HCT116 (cell line): ENCODE measurements around the gene PHLDA1. TPM values are rescaled to one million over a fixed set of nuclear protein-coding genes. Genes with fewer than 3 reads are reported as not detected.
A peak's percentile ranks its signal among the peaks of the same experiment; 100 is the strongest.

Experiments used
- ATAC-seq: fragments of 200-7000 bp; cut with Tn5 transposase; 2 replicates; pipeline ENCODE4 v1.9.1; 2020; ENCODE audit warnings: mild to moderate bottlenecking, moderate library complexity
- BruUV-seq: library from RNA; stranded (reverse); fragments of 400-500 nt; replicated peaks from 2 replicates; lab custom pipeline; 2021; lab: Mats Ljungman, UMichigan
- CTCF ChIA-PET: fragments of 300-600 bp; sonication (Branson Sonifier 250); formaldehyde crosslinking; loops from one replicate; lab custom pipeline; 2021; ENCODE audit warnings: antibody characterized with exemption; lab: Charles Lee
- POLR2A ChIA-PET: fragments of 300-600, 350-600 bp; sonication (Branson Sonifier 250); formaldehyde crosslinking; loops from one replicate; lab custom pipeline; 2021; ENCODE audit warnings: antibody characterized with exemption; lab: Charles Lee
- RAD21 ChIA-PET, 2 experiments: fragments of 300-600 bp; sonication (Branson Sonifier 250); formaldehyde crosslinking; loops; one replicate each; lab custom pipeline; 2023; ENCODE audit warnings: low total read pairs in 2 of 2; ENCODE audit not compliant: uncharacterized antibody in 2 of 2, unreplicated experiment in 2 of 2, low non-redundant PET in 1 of 2; lab: Charles Lee
- DNase-seq: peaks from one replicate; pipeline ENCODE4 v3.0.0-alpha.2; 2010; ENCODE audit warnings: low read depth, low spot score
- H2AFZ ChIP-seq: fragments of 200-600 bp; shearing (Covaris generic), sonication (generic); 2 replicates; pipeline ENCODE4 v1.6.1; 2017; ENCODE audit warnings: low read depth, mixed run types, mixed read lengths, antibody characterized with exemption, low read length; ENCODE audit not compliant: poor library complexity, severe bottlenecking
- H3K27ac ChIP-seq: 2 replicates; pipeline ENCODE4 v1.5.1; 2012; ENCODE audit warnings: low read depth, low read length
- H3K27me3 ChIP-seq: fragments of 200-600 bp; sonication (generic); 2 replicates; pipeline ENCODE4 v1.6.1; 2016; ENCODE audit warnings: mixed run types, low read length, mixed read lengths; ENCODE audit not compliant: insufficient read depth
- H3K36me3 ChIP-seq, 2 experiments: fragments of 200-500 bp in 1 of 2; fragments of 200-600 bp in 1 of 2; sonication (Bioruptor generic) in 1 of 2; sonication (generic) in 1 of 2; 2 replicates each; pipeline versions ENCODE4 v1.5.1 to v1.6.1; 2014 to 2016; ENCODE audit warnings: low read length in 2 of 2, inconsistent platforms in 1 of 2, mixed read lengths in 1 of 2, mixed run types in 1 of 2; ENCODE audit not compliant: insufficient read depth in 2 of 2, control insufficient read depth in 1 of 2
- H3K4me1 ChIP-seq, 2 experiments: fragments of 200-600 bp in 1 of 2; sonication (generic) in 1 of 2; 2 replicates each; pipeline versions ENCODE4 v1.5.1 to v1.6.1; 2012 to 2017; ENCODE audit warnings: low read length in 2 of 2, inconsistent platforms in 1 of 2, mild to moderate bottlenecking in 1 of 2, mixed read lengths in 1 of 2, mixed run types in 1 of 2, moderate library complexity in 1 of 2; ENCODE audit not compliant: insufficient read depth in 2 of 2, control insufficient read depth in 1 of 2
- H3K4me2 ChIP-seq: fragments of 200-600 bp; sonication (generic); 2 replicates; pipeline ENCODE4 v1.6.1; 2017; ENCODE audit warnings: mixed run types, low read length, mixed read lengths
- H3K4me3 ChIP-seq, 2 experiments: fragments of 200-600 bp in 1 of 2; sonication (generic) in 1 of 2; replicated peaks in 1 of 2; 2 replicates each; pipeline ENCODE4 v1.5.1; 2011 to 2016; ENCODE audit warnings: low read length in 2 of 2, control low read depth in 1 of 2, low read depth in 1 of 2, mild to moderate bottlenecking in 1 of 2, mixed read lengths in 1 of 2, mixed run types in 1 of 2
- H3K79me2 ChIP-seq: fragments of 200-600 bp; sonication (generic); 2 replicates; pipeline ENCODE4 v1.6.1; 2017; ENCODE audit warnings: mild to moderate bottlenecking, mixed run types, low read length, moderate library complexity, mixed read lengths; ENCODE audit not compliant: insufficient read depth
- H3K9ac ChIP-seq: fragments of 200-600 bp; sonication (generic); 2 replicates; pipeline ENCODE4 v1.6.1; 2016; ENCODE audit warnings: low read length, mixed read lengths
- H3K9me2 ChIP-seq: fragments of 200-600 bp; sonication (generic), shearing (Covaris generic); 2 replicates; pipeline ENCODE4 v1.6.1; 2017; ENCODE audit warnings: mixed run types, mild to moderate bottlenecking, moderate library complexity; ENCODE audit not compliant: insufficient read depth
- H3K9me3 ChIP-seq, 2 experiments: fragments of 200-500 bp in 1 of 2; fragments of 200-600 bp in 1 of 2; sonication (Bioruptor generic) in 1 of 2; sonication (generic) in 1 of 2; 2 replicates each; pipeline ENCODE4 v1.6.1; 2014 to 2017; ENCODE audit warnings: low read length in 2 of 2, mixed read lengths in 2 of 2, inconsistent platforms in 1 of 2, low read depth in 1 of 2, mild to moderate bottlenecking in 1 of 2, mixed run types in 1 of 2, moderate library complexity in 1 of 2; ENCODE audit not compliant: control insufficient read depth in 1 of 2, insufficient read depth in 1 of 2
- H4K20me1 ChIP-seq: fragments of 200-600 bp; sonication (generic), shearing (Covaris generic); 2 replicates; pipeline ENCODE4 v1.6.1; 2017; ENCODE audit warnings: mixed run types, mild to moderate bottlenecking, moderate library complexity; ENCODE audit not compliant: insufficient read depth
- ATF3 ChIP-seq: IDR thresholded peaks from 2 replicates; pipeline ENCODE4 v1.6.1; 2012
- CBX3 ChIP-seq: IDR thresholded peaks from 2 replicates; pipeline ENCODE4 v1.6.1; 2012; ENCODE audit warnings: low read depth
- CEBPB ChIP-seq: IDR thresholded peaks from 2 replicates; pipeline ENCODE4 v1.6.1; 2012; ENCODE audit warnings: low read depth
- CTCF ChIP-seq, 3 experiments: fragments of 200-600 bp in 1 of 3; sonication (generic) in 1 of 3; IDR thresholded peaks in 2 of 3; conservative IDR thresholded peaks in 1 of 3; 2 replicates each; pipeline ENCODE4 v1.5.1; 2012 to 2017; ENCODE audit warnings: low read depth in 2 of 3, low read length in 2 of 3, antibody characterized with exemption in 1 of 3, borderline replicate concordance in 1 of 3, control low read depth in 1 of 3, mild to moderate bottlenecking in 1 of 3, mixed read lengths in 1 of 3, mixed run types in 1 of 3, moderate library complexity in 1 of 3; ENCODE audit not compliant: insufficient read depth in 1 of 3
- EGR1 ChIP-seq: IDR thresholded peaks from 2 replicates; pipeline ENCODE4 v1.6.1; 2012; ENCODE audit warnings: low read depth
- ELF1 ChIP-seq: IDR thresholded peaks from 2 replicates; pipeline ENCODE4 v1.6.1; 2012; ENCODE audit warnings: low read depth, borderline replicate concordance
- EZH2 ChIP-seq: fragments of 200-600 bp; sonication (generic); IDR thresholded peaks from 2 replicates; pipeline ENCODE4 v1.6.1; 2017; ENCODE audit warnings: antibody characterized with exemption, mixed run types
- FOSL1 ChIP-seq: IDR thresholded peaks from 2 replicates; pipeline ENCODE4 v1.6.1; 2012; ENCODE audit warnings: low read depth
- MAX ChIP-seq: IDR thresholded peaks from 2 replicates; pipeline ENCODE4 v1.6.1; 2012
- POLR2AphosphoS5 ChIP-seq: IDR thresholded peaks from 2 replicates; pipeline ENCODE4 v1.6.1; 2011; ENCODE audit warnings: mild to moderate bottlenecking, low read depth, low read length, moderate library complexity
- SIN3A ChIP-seq: IDR thresholded peaks from 2 replicates; pipeline ENCODE4 v1.6.1; 2012; ENCODE audit warnings: low read depth
- SRF ChIP-seq: IDR thresholded peaks from 2 replicates; pipeline ENCODE4 v1.6.1; 2012; ENCODE audit warnings: low read depth
- TCF7L2 ChIP-seq: IDR thresholded peaks from 2 replicates; pipeline ENCODE4 v1.7.0; 2011; ENCODE audit warnings: borderline replicate concordance, inconsistent platforms; ENCODE audit not compliant: insufficient read depth, insufficient read length; ENCODE audit errors: extremely low read depth
- YY1 ChIP-seq: IDR thresholded peaks from 2 replicates; pipeline ENCODE4 v1.6.1; 2011; ENCODE audit warnings: low read length, low read depth, moderate library complexity, mild to moderate bottlenecking; ENCODE audit not compliant: insufficient replicate concordance; ENCODE audit errors: extremely low read depth
- ZBTB33 ChIP-seq: IDR thresholded peaks from 2 replicates; pipeline ENCODE4 v1.6.1; 2011; ENCODE audit warnings: mild to moderate bottlenecking, low read length, moderate library complexity; ENCODE audit not compliant: insufficient replicate concordance; ENCODE audit errors: extremely low read depth
- ZFX ChIP-seq: fragments of 450-650 bp; IDR thresholded peaks from 2 replicates; pipeline ENCODE4 v1.6.1; 2017
- intact Hi-C: fragments of 100-400 bp; cut with micrococcal nuclease; formaldehyde crosslinking; loops from 2 replicates; pipeline ENCODE4 v1.10.0; 2022
- total RNA-seq: library from RNA; stranded (reverse); gene quantifications from one replicate; pipeline ENCODE4 v1.2.1, GENCODE V29; 2021; ENCODE audit not compliant: unreplicated experiment

The PHLDA1 gene
- total RNA-seq, 1 experiment from 2014 or later = 231 TPM

GRCh38 chr12:75997658-75998057 lies 33.9 kb downstream of the PHLDA1 start:
- Histone ChIP-seq H3K4me3 (no peak overlapping the region), H3K9me3 (no peaks in the 10 kb centered on the region), H3K27me3 (no peaks in the 10 kb centered on the region), H3K9ac (no peak overlapping the region), H4K20me1 (no peaks in the 10 kb centered on the region), H3K27ac (peak overlapping the region; percentile 68), H3K79me2 (no peaks in the 10 kb centered on the region), H3K4me1 (peaks cover 33 to 51% of the 10 kb centered on the region in 2 experiments), H3K36me3 (no peaks in the 10 kb centered on the region), H3K9me2 (no peaks in the 10 kb centered on the region), H3K4me2 (no peak overlapping the region), H2AFZ (no peak overlapping the region)
- CTCF ChIA-PET = no interaction called here
- no TSS peak for BruUV-seq
- DNase-seq (no peak), ATAC-seq (no peak)
- intact Hi-C loops = no loop called here
- RAD21 ChIA-PET = no interaction called here
- POLR2A ChIA-PET = no interaction called here
- TF ChIP-seq YY1 (no peak), ATF3 (no peak), SIN3A (no peak), CEBPB (no peak)

GRCh38 chr12:75996861-75997447 lies 34.6 kb downstream of the PHLDA1 start:
- Histone ChIP-seq H4K20me1 (no peaks in the 10 kb centered on the region), H3K9me2 (no peaks in the 10 kb centered on the region), H3K4me1 (peaks cover 32 to 51% of the 10 kb centered on the region in 2 experiments), H3K9me3 (no peaks in the 10 kb centered on the region), H3K4me2 (no peak overlapping the region), H3K79me2 (no peaks in the 10 kb centered on the region), H3K27ac (peak overlapping the region; percentile 68), H3K36me3 (no peaks in the 10 kb centered on the region), H2AFZ (peak overlapping the region; percentile 22), H3K9ac (no peak overlapping the region), H3K4me3 (no peak overlapping the region), H3K27me3 (no peaks in the 10 kb centered on the region)
- ChIA-PET POLR2A (no interaction called here), RAD21 (no interaction called here), CTCF (no interaction called here)
- DNase-seq (no peak), ATAC-seq (no peak)
- no peak for TF ChIP-seq ZFX
- TF ChIP-seq ATF3 = no peak
- TF ChIP-seq MAX = no peak
- no peak for TF ChIP-seq EZH2
- TF ChIP-seq SRF = no peak
- no peak for TF ChIP-seq ZBTB33
- no peak for TF ChIP-seq POLR2AphosphoS5
- no peak for TF ChIP-seq ELF1
- no peak for TF ChIP-seq CTCF (IDR thresholded peaks at IDR 0.05 in 2 of 3, conservative IDR thresholded peaks at IDR 0.05 in 1 of 3; ENCODE audit: borderline replicate concordance in 1 of 3, insufficient read depth in 1 of 3, low read depth in 2 of 3, low read length in 2 of 3)
- no peak for TF ChIP-seq FOSL1
- no peak for TF ChIP-seq TCF7L2
- TF ChIP-seq CEBPB = no peak
- TF ChIP-seq CBX3 = no peak
- TF ChIP-seq EGR1 = no peak
- intact Hi-C loops = no loop called here
- BruUV-seq = no TSS peak
